Measurements from ENCODE around the gene FITM2. TPM values are rescaled to one million over a fixed set of nuclear protein-coding genes. Genes with fewer than 3 reads are reported as not detected.

Gene FITM2, protein sequence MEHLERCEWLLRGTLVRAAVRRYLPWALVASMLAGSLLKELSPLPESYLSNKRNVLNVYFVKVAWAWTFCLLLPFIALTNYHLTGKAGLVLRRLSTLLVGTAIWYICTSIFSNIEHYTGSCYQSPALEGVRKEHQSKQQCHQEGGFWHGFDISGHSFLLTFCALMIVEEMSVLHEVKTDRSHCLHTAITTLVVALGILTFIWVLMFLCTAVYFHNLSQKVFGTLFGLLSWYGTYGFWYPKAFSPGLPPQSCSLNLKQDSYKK
- polyA plus RNA-seq, result 1 to 10 TPM; 1.2 to 2.3 TPM

DNA sequence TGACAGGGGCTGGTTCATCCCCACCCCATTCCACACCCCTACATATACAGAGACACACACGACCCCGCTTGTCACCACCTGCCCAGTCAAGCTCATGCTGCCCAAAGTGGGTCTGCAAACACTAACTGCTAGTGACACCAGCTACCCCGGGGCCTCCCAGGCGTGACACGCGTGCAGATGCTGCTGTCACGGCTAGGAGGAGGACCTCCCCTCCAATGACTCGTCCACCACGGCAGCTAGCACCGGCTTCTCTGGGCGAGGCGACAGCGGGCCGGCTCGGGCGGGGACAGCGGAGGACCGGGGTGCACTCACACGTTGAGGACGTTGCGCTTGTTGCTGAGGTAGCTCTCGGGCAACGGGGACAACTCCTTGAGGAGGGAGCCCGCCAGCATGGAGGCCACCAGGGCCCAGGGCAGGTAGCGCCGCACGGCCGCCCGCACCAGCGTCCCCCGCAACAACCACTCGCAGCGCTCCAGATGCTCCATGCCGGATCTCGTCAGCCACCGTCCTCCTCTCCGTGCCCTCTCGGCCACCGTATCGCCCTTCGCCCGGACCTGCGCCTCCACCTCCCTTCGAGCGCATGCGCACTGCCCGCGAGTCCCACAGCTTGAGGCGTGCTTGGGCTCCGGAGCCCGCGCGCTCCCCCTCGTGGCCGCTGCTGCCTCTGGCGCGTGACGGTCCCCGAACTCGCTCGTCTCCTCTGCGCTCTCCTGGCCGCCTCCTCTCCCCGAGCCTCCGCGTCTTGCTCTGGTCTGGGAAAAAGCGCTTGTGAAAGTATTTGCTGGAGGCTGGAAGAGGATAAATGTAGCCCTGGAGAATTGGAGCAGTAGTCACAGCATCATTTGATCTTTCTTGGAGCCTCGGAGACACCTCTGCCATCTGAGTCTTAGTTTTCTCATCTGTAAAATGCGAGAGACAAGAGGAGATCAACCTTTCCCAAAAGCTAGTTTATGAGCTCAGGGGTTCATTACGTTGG, at the start of gene FITM2:
TSS of gene FITM2 (minus strand) at position 539 of the 976 bp plus-strand sequence. CDS start at position 485, 54 bp downstream.
- WGBS, 2 donors, result 1% methylated on average over 59 to 70 of the region's 70 CpGs

DNA sequence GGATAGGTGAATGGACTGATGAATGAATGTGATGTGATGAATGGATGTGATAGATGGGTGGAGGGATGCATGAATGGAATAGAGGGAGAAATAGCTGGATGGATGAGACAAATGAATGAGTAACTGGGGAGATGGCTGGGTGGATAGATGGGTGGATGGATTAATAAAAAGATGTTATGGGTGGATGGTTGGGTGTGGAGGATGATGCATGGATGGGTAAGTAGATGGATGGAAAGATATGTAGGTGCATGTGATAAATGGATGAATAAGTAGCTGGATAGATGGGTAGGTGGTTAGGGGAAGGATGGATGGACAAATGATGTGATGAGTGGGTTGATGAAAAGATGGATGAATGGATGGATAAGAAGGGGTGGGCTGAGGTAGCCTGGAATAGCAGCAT, 49.2 kb upstream of the FITM2 start:
- H3K27me3 ChIP-seq (ENCODE audit: control insufficient read depth in 1 of 2, insufficient read depth in 2 of 2, low read length in 2 of 2), result peaks cover 0 to 4% of the 10 kb centered on the region in 2 donors

More for the DNA sequence above, at the start of gene FITM2:
- Histone ChIP-seq H3K4me3 (ENCODE audit: low read depth in 1 of 2, low read length in 2 of 2) (peak within 1 kb of the TSS; percentile 88 to 94), H3K36me3 (ENCODE audit: control insufficient read depth in 2 of 2, insufficient read depth in 2 of 2, low read length in 1 of 2) (peaks cover 0 to 3% of the 10 kb centered on the region in 2 donors), H3K9me3 (ENCODE audit: control insufficient read depth in 2 of 2, insufficient read depth in 1 of 2, low read depth in 1 of 2, low read length in 1 of 2) (no peaks in the 10 kb centered on the region), H3K27me3 (ENCODE audit: control insufficient read depth in 1 of 2, insufficient read depth in 2 of 2, low read length in 2 of 2) (no peaks in the 10 kb centered on the region), H3K4me1 (ENCODE audit: control insufficient read depth in 2 of 2, insufficient read depth in 2 of 2, low read length in 1 of 2) (peaks cover 3 to 9% of the 10 kb centered on the region in 2 donors), H3K27ac (ENCODE audit: low read depth in 2 of 2, low read length in 1 of 2) (peak within 1 kb of the TSS; percentile 64 to 65)

DNA sequence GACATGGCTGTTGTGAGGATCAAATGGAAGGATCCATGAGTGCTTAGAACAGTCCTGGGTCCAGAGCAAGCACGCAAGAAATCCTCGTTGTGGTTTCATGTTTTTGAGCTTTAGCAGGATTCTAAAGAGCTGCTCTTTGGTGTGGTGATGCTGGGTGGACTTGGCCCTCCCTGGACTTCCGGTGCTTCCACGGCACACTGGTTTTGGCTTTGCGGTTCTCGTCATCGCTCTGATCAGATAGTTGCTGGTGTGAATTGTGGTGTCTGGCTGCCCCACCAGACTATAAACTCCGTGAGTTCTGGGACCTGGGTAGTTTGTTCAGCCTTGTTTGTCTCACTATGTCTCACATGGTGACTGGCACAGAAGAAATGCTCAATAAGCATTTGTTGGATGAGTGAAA, 47.8 kb upstream of the FITM2 start:
- Histone ChIP-seq H3K27me3 (ENCODE audit: control insufficient read depth in 1 of 2, insufficient read depth in 2 of 2, low read length in 2 of 2) (peaks cover 0 to 4% of the 10 kb centered on the region in 2 donors), H3K4me1 (ENCODE audit: control insufficient read depth in 2 of 2, insufficient read depth in 2 of 2, low read length in 1 of 2) (peaks cover 0 to 2% of the 10 kb centered on the region in 2 donors), H3K4me3 (ENCODE audit: low read depth in 1 of 2, low read length in 2 of 2) (no peak overlapping the region), H3K27ac (ENCODE audit: low read depth in 2 of 2, low read length in 1 of 2) (no peak overlapping the region), H3K9me3 (ENCODE audit: control insufficient read depth in 2 of 2, insufficient read depth in 1 of 2, low read depth in 1 of 2, low read length in 1 of 2) (no peaks in the 10 kb centered on the region), H3K36me3 (ENCODE audit: control insufficient read depth in 2 of 2, insufficient read depth in 2 of 2, low read length in 1 of 2) (no peaks in the 10 kb centered on the region)
- WGBS, 2 donors, result 75 to 92% methylated on average over 8 of the region's 8 CpGs

More for the DNA sequence above, 49.2 kb upstream of the FITM2 start:
- peaks cover 0 to 2% of the 10 kb centered on the region in 2 donors for H3K4me1 ChIP-seq (ENCODE audit: control insufficient read depth in 2 of 2, insufficient read depth in 2 of 2, low read length in 1 of 2)
- H3K9me3 ChIP-seq (ENCODE audit: control insufficient read depth in 2 of 2, insufficient read depth in 1 of 2, low read depth in 1 of 2, low read length in 1 of 2), result no peaks in the 10 kb centered on the region
- H3K27ac ChIP-seq (ENCODE audit: low read depth in 2 of 2, low read length in 1 of 2), result no peak overlapping the region
- H3K36me3 ChIP-seq (ENCODE audit: control insufficient read depth in 2 of 2, insufficient read depth in 2 of 2, low read length in 1 of 2), result no peaks in the 10 kb centered on the region
- H3K4me3 ChIP-seq (ENCODE audit: low read depth in 1 of 2, low read length in 2 of 2), result no peak overlapping the region

DNA sequence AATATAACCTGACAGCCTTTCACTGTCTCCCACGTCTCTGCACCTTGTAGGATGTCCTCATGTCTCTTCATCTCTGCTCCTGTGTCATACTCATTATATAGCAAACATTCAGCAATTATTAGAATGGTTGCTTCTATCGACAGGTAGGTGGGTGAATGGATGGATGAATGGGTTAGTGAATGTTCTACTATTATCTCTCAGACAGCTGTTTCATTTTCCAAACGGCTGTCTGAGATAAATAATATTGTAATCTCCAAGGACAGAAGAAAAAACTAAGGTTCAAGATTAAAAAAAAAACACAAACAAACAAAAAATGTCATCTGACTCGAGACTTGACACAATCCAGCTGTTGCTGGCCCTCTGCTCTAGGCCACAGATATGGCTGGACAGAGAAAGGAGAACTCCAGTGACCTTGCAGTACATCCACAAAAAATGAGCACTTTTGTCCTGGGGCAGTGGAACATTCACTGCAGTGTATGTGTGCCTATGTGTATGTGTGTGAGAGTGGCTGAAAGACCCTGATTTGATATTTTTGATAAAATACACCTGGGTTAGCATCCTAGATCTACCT, 46.6 kb upstream of the FITM2 start:
- Histone ChIP-seq H3K4me3 (ENCODE audit: low read depth in 1 of 2, low read length in 2 of 2) (no peak overlapping the region), H3K4me1 (ENCODE audit: control insufficient read depth in 2 of 2, insufficient read depth in 2 of 2, low read length in 1 of 2) (peaks cover 0 to 2% of the 10 kb centered on the region in 2 donors), H3K9me3 (ENCODE audit: control insufficient read depth in 2 of 2, insufficient read depth in 1 of 2, low read depth in 1 of 2, low read length in 1 of 2) (no peaks in the 10 kb centered on the region), H3K27ac (ENCODE audit: low read depth in 2 of 2, low read length in 1 of 2) (no peak overlapping the region), H3K27me3 (ENCODE audit: control insufficient read depth in 1 of 2, insufficient read depth in 2 of 2, low read length in 2 of 2) (peaks cover 0 to 4% of the 10 kb centered on the region in 2 donors), H3K36me3 (ENCODE audit: control insufficient read depth in 2 of 2, insufficient read depth in 2 of 2, low read length in 1 of 2) (no peaks in the 10 kb centered on the region)
- 44 to 46% methylated on average over 4 of the region's 4 CpGs for WGBS, 2 donors

DNA sequence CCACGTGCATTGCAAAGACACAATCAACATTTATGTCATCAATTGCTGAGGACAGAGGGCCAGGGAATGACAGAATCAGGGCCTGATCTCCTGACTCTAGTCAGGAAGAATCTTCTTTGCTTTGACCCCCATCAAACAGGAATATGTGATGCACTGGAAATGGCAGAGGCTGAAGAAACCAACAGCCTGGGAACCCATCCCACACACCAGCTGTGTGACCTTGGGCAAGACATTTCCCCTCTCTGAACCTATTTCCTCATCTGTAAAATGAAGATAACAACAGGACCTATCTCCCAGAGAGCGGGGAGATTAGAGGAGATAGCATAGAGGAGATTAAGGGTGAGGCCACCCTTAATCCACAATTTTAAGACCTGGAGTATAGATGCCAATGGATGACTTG, 46.0 kb upstream of the FITM2 start:
- Histone ChIP-seq H3K27me3 (ENCODE audit: control insufficient read depth in 1 of 2, insufficient read depth in 2 of 2, low read length in 2 of 2) (peaks cover 0 to 4% of the 10 kb centered on the region in 2 donors), H3K36me3 (ENCODE audit: control insufficient read depth in 2 of 2, insufficient read depth in 2 of 2, low read length in 1 of 2) (no peaks in the 10 kb centered on the region), H3K27ac (ENCODE audit: low read depth in 2 of 2, low read length in 1 of 2) (no peak overlapping the region), H3K4me1 (ENCODE audit: control insufficient read depth in 2 of 2, insufficient read depth in 2 of 2, low read length in 1 of 2) (peaks cover 0 to 2% of the 10 kb centered on the region in 2 donors), H3K9me3 (ENCODE audit: control insufficient read depth in 2 of 2, insufficient read depth in 1 of 2, low read depth in 1 of 2, low read length in 1 of 2) (no peaks in the 10 kb centered on the region), H3K4me3 (ENCODE audit: low read depth in 1 of 2, low read length in 2 of 2) (no peak overlapping the region)
- 42 to 58% methylated on average over 2 of the region's 2 CpGs for whole genome bisulfite sequencing, 2 donors

DNA sequence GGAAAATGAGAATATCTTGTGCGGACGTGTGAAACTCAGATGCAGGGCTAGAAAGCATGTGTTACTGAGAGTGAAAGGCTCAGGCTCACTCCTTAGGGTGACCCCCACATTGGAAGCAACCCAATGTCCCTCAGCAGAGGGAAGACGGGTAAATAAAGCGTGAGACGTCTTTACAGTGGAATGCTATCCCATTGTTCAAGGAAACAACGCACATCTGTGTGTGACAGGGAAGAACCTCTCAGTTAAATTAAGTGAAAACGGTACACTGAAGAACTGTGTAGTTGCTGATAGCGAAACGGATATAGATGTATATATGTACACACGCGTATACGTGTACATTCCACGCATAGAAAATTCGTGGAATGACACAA, 45.3 kb upstream of the FITM2 start:
- Histone ChIP-seq H3K27me3 (ENCODE audit: control insufficient read depth in 1 of 2, insufficient read depth in 2 of 2, low read length in 2 of 2) (peaks cover 0 to 4% of the 10 kb centered on the region in 2 donors), H3K27ac (ENCODE audit: low read depth in 2 of 2, low read length in 1 of 2) (no peak overlapping the region), H3K36me3 (ENCODE audit: control insufficient read depth in 2 of 2, insufficient read depth in 2 of 2, low read length in 1 of 2) (no peaks in the 10 kb centered on the region), H3K4me3 (ENCODE audit: low read depth in 1 of 2, low read length in 2 of 2) (no peak overlapping the region), H3K4me1 (ENCODE audit: control insufficient read depth in 2 of 2, insufficient read depth in 2 of 2, low read length in 1 of 2) (peaks cover 0 to 2% of the 10 kb centered on the region in 2 donors), H3K9me3 (ENCODE audit: control insufficient read depth in 2 of 2, insufficient read depth in 1 of 2, low read depth in 1 of 2, low read length in 1 of 2) (no peaks in the 10 kb centered on the region)
- 53 to 64% methylated on average over 14 of the region's 14 CpGs for WGBS, 2 donors

DNA sequence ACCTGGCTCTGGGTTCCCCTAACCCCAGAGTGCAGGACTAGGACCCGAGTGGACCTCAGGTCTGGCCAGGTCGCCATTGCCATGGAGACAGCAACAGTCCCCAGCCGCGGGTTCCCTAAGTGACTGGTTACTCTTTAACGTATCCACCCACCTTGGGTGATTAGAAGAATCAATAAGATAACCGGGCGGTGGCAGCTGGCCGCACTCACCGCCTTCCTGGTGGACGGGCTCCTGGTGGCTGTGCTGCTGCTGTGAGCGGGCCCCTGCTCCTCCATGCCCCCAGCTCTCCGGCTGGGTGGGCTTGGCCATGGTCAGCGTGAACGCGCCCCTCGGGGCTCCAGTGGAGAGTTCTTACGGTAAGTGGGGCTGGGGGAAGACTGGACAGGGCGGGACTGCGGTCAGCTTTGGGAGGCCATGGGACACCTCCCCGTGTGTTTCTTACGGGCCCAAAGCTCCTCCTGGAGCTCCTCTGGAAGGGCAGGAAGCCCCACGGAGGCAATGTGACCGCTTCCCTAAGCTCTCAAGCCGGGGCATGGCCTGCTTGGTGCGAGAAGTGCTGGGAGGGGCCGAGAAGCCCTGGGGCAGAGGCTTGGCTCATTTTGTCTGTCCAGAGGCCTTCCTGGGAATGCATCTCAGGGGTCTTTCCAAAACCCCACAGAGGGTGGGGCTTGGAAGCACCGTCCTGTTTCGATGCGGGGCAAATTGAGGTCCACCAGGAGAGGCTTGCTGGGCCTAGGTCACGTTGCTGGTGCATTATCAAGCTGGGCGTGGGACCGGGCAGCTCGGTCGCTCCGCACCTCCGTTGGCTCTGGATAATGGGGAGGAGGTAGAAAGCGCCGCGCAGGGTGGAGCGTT, 44.7 kb upstream of the FITM2 start, which contains the start of gene HNF4A:
TSS of gene HNF4A (plus strand) at position 202 of the 855 bp plus-strand sequence. CDS start at position 308, 106 bp downstream.
- Histone ChIP-seq H3K27me3 (ENCODE audit: control insufficient read depth in 1 of 2, insufficient read depth in 2 of 2, low read length in 2 of 2) (peaks cover 0 to 4% of the 10 kb centered on the region in 2 donors), H3K36me3 (ENCODE audit: control insufficient read depth in 2 of 2, insufficient read depth in 2 of 2, low read length in 1 of 2) (no peaks in the 10 kb centered on the region), H3K4me3 (ENCODE audit: low read depth in 1 of 2, low read length in 2 of 2) (no peak within 1 kb of the TSS), H3K4me1 (ENCODE audit: control insufficient read depth in 2 of 2, insufficient read depth in 2 of 2, low read length in 1 of 2) (peaks cover 0 to 2% of the 10 kb centered on the region in 2 donors), H3K9me3 (ENCODE audit: control insufficient read depth in 2 of 2, insufficient read depth in 1 of 2, low read depth in 1 of 2, low read length in 1 of 2) (no peaks in the 10 kb centered on the region), H3K27ac (ENCODE audit: low read depth in 2 of 2, low read length in 1 of 2) (no peak within 1 kb of the TSS)
- WGBS, 2 donors, result 53 to 59% methylated on average over 40 of the region's 40 CpGs

DNA sequence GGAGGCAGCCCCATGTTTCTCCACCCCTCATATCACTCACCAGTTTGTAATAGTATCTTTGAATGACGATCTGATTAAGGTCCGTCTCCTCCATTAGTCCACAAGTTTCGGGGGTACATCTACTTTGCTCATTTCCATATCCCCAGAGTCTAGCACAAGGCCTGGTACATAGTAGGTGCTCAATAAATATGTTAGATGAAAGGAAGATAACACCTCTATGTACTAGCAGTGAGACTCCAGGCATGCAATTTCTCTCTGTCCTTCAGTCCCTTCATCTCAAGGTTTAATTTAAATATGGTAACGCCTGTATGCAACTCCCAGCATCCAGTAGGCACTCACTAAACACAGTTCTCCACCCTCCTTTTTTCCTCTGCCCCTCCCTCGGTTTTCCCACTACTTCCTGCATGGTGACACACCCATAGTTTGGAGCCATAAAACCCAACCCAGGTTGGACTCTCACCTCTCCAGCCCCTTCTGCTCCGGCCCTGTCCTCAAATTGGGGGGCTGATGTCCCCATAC, 44.0 kb upstream of the FITM2 start:
- Histone ChIP-seq H3K27me3 (ENCODE audit: control insufficient read depth in 1 of 2, insufficient read depth in 2 of 2, low read length in 2 of 2) (peaks cover 0 to 4% of the 10 kb centered on the region in 2 donors), H3K4me3 (ENCODE audit: low read depth in 1 of 2, low read length in 2 of 2) (no peak overlapping the region), H3K36me3 (ENCODE audit: control insufficient read depth in 2 of 2, insufficient read depth in 2 of 2, low read length in 1 of 2) (no peaks in the 10 kb centered on the region), H3K27ac (ENCODE audit: low read depth in 2 of 2, low read length in 1 of 2) (no peak overlapping the region), H3K4me1 (ENCODE audit: control insufficient read depth in 2 of 2, insufficient read depth in 2 of 2, low read length in 1 of 2) (peaks cover 0 to 2% of the 10 kb centered on the region in 2 donors), H3K9me3 (ENCODE audit: control insufficient read depth in 2 of 2, insufficient read depth in 1 of 2, low read depth in 1 of 2, low read length in 1 of 2) (no peaks in the 10 kb centered on the region)
- WGBS, 2 donors, result 71 to 72% methylated on average over 6 of the region's 6 CpGs
